Measurements from ENCODE around the gene NONO.
A peak's percentile ranks its signal among the peaks of the same experiment; 100 is the strongest.

The NONO gene

DNA sequence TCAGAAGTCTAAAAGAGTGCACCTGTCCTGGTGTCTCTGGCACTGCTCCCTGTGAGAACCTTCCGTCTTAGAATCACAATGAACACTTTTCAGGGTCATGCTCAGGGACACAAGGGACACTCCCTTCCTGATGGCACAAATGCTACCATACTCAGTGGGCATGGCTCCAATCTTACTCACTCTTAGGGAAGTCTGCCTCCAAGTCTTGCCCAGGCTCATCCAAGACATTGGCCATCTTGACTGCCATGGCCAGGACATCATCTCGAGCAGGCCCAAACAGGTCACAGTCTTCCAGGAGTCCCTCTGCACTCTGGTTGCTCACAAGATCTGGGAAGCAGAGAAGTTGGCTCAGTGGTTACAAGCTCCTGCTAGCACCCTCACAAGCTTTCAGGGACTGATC, 38.3 kb upstream of the NONO start:
- no peak overlapping the region for H3K27ac ChIP-seq
- TF ChIP-seq ZFX (IDR thresholded peaks at IDR 0.05; ENCODE audit: borderline replicate concordance) = no peak
- TF ChIP-seq, protein P1, sequence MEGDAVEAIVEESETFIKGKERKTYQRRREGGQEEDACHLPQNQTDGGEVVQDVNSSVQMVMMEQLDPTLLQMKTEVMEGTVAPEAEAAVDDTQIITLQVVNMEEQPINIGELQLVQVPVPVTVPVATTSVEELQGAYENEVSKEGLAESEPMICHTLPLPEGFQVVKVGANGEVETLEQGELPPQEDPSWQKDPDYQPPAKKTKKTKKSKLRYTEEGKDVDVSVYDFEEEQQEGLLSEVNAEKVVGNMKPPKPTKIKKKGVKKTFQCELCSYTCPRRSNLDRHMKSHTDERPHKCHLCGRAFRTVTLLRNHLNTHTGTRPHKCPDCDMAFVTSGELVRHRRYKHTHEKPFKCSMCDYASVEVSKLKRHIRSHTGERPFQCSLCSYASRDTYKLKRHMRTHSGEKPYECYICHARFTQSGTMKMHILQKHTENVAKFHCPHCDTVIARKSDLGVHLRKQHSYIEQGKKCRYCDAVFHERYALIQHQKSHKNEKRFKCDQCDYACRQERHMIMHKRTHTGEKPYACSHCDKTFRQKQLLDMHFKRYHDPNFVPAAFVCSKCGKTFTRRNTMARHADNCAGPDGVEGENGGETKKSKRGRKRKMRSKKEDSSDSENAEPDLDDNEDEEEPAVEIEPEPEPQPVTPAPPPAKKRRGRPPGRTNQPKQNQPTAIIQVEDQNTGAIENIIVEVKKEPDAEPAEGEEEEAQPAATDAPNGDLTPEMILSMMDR (IDR thresholded peaks at IDR 0.05) = no peak

DNA sequence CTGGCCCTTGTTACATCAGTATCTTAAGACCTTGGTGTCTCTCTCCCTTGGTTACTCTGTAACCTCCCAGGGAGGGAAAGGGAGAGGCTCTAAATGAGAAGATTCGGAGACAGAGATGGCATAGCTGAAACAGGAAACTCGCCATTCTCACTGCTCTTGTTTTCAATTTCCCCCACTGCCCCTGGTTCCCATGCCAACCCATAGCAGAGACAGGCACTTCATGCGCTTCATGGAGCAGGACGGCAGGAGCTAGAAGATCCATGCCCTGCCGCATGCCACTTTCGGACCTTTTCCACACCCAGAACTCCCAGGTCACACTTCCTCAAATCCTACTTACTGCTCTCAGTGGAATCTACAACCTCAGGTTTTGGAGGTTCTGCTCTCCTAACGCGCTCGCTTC, 32.6 kb upstream of the NONO start:
- TF ChIP-seq ZFX (IDR thresholded peaks at IDR 0.05; ENCODE audit: borderline replicate concordance) = no peak
- TF ChIP-seq, protein P1 (IDR thresholded peaks at IDR 0.05) = no peak
- no peak overlapping the region for H3K27ac ChIP-seq

DNA sequence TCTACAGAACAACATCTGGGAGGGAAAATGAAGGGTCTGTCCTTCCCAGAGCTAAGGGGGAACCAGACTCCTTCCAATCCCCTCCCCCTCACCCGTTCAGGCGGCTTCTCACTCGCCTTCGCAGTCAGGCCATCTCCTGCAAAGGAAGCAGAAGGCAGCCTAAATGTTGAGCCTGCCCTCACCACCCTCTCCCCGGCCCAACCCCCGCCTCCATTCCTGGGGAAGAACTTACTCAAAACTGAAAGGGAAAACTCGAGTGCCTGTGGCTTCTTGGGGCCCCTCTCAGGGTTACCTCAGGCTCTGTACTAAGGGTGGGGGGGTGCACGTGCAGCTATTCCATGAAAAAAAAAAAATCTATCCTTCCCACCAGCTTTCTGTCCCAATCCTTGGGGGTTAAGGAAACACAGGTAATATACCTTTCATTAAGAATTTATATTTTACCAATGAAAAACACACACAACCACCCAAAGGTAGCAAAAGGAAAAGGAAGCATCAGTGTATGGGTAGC, 31.9 kb upstream of the NONO start:
- no peak overlapping the region for H3K27ac ChIP-seq
- TF ChIP-seq ZFX (IDR thresholded peaks at IDR 0.05; ENCODE audit: borderline replicate concordance) = no peak
- TF ChIP-seq, protein P1 (IDR thresholded peaks at IDR 0.05) = no peak

DNA sequence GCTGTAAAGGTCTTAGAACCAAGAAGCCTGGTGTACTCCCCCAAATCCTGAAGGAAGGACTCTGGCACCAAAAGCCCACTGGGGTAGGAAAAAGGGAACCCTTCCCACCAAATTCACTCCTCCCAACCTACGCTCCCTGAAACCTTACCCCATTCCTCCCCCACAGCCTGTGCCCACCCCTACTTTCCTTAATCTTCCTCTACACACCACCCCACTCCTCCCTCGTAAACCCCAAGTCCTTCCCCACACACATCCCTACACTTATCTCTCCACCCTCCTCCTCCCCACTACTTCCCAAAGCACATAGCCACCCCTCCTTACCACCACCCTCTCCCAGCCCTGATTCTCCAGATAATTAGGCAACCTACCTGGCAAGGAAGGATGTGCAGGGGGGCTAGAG, 31.2 kb upstream of the NONO start:
- no peak for TF ChIP-seq ZFX (IDR thresholded peaks at IDR 0.05; ENCODE audit: borderline replicate concordance)
- TF ChIP-seq, protein P1 (IDR thresholded peaks at IDR 0.05) = no peak
- H3K27ac ChIP-seq = no peak overlapping the region

DNA sequence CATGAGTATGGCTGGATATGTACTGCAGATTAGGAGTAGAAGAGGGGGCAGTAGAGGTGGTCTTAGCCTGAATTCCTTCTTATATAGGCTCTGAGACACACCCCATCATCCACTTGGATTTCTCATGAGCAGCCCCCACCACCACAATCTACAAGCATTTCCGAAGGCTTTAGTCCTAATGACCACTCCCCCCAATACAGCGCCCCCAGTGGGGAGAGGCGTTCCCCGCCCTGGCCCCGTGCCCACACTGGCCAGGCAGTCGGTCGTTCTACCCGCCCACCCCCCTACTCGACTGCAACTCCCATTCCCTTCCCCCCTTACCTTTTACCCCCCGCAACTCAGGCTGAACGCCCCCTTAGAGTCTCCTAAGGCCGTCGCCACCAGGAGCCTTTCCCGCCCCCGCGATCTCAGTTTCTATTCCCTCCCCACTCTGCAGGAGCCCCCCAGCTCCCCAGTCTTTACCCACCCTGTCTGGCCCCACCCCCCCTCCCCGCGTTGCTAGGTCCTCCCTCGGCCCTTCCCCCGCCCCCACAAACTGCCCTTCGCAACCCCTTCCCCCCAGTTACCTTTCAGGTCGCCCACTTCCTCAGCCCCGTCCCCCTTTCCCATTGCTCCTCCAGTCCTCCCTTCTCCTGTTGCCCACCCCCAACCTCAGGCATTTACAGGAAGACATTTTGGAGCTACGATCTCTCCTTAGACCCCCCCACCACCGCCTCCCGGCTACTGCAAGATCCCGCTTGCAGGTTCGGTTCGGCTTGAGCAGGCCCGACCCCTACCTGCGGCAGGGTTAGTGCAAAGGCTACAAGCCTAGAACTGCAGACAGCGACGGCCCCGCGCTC, 30.0 kb upstream of the NONO start:
- peak overlapping the region; percentile 79 for H3K27ac ChIP-seq
- TF ChIP-seq, protein P1 (IDR thresholded peaks at IDR 0.05) = peak; percentile 47
- no peak for TF ChIP-seq ZFX (IDR thresholded peaks at IDR 0.05; ENCODE audit: borderline replicate concordance)

DNA sequence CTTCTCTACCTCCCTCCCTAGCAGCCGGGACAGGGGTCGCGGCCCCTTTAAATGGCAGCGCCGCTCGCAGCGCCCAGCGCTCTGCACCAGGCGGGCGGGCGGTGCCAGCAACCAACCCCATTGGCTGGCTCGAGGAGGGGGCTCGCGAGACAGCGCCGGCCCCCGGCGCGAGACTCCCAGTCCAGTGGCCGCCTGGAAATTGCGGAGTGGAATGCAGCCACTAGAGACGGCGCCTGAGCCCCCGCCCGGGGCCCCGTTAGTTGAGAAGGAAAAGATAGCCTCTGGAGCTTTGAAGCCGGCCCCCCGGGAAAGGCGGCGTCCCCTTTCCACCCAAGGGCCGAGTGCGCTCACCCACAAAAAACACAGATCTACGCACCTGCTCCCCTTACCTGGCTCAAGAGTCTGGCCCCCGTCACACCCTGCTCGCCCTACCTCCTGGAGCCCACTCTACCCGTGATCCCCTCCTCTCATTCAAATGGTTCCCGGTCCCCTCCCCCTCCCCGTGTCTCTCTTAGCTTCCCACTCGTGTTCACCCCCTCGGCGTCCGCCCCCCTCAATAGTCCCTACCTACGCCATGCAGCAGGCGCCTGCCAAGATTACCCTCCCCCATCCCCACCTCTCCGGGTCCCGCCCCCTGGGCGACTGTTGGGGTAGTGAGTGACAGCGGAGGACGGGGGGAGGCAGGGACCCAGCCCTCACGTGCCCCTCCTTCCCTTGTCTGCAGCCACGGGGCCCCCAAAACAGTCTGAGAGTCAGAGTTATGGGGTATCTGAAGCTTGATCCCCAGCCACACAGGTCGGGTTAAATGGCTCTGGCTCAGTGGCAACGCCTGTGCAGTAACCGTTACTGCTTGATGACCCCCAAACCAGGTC, 29.1 kb upstream of the NONO start, which contains the start of gene ZMYM3:
TSS of gene ZMYM3 (minus strand) at position 49 of the 872 bp plus-strand sequence. CDS start 885 bp downstream, outside the sequence.
- peak within 1 kb of the TSS; percentile 79 for H3K27ac ChIP-seq
- TF ChIP-seq, protein P1 (IDR thresholded peaks at IDR 0.05) = no peak
- no peak for TF ChIP-seq ZFX (IDR thresholded peaks at IDR 0.05; ENCODE audit: borderline replicate concordance)

Measured in 22Rv1 (cell line).